PFSK-1 (cell line): ENCODE results near the gene DOHH.

Experiments
- POLR2AphosphoS5 ChIP-seq: IDR thresholded peaks from 2 replicates; pipeline ENCODE4 v1.6.1; 2012; ENCODE audit warnings: low read depth, mild to moderate bottlenecking, control low read depth, low read length, moderate library complexity
- TAF1 ChIP-seq: IDR thresholded peaks from 2 replicates; pipeline ENCODE4 v1.6.1; 2012; ENCODE audit warnings: low read length, control low read depth, borderline replicate concordance; ENCODE audit not compliant: insufficient read depth
- TF ChIP-seq, protein P1 (sequence below), 2 experiments: IDR thresholded peaks; 2 replicates each; pipeline versions ENCODE4 v1.6.1 to v1.8.0; 2011 to 2012; ENCODE audit warnings: low read depth in 2 of 2, low read length in 2 of 2, control low read depth in 1 of 2, inconsistent platforms in 1 of 2, mild to moderate bottlenecking in 1 of 2, moderate library complexity in 1 of 2; ENCODE audit not compliant: insufficient read depth in 1 of 2

GRCh38 chr19:3457528-3458228, 42.8 kb downstream of the DOHH start:
- no peak for TF ChIP-seq POLR2AphosphoS5
- TF ChIP-seq TAF1, result no peak
- TF ChIP-seq, protein P1, sequence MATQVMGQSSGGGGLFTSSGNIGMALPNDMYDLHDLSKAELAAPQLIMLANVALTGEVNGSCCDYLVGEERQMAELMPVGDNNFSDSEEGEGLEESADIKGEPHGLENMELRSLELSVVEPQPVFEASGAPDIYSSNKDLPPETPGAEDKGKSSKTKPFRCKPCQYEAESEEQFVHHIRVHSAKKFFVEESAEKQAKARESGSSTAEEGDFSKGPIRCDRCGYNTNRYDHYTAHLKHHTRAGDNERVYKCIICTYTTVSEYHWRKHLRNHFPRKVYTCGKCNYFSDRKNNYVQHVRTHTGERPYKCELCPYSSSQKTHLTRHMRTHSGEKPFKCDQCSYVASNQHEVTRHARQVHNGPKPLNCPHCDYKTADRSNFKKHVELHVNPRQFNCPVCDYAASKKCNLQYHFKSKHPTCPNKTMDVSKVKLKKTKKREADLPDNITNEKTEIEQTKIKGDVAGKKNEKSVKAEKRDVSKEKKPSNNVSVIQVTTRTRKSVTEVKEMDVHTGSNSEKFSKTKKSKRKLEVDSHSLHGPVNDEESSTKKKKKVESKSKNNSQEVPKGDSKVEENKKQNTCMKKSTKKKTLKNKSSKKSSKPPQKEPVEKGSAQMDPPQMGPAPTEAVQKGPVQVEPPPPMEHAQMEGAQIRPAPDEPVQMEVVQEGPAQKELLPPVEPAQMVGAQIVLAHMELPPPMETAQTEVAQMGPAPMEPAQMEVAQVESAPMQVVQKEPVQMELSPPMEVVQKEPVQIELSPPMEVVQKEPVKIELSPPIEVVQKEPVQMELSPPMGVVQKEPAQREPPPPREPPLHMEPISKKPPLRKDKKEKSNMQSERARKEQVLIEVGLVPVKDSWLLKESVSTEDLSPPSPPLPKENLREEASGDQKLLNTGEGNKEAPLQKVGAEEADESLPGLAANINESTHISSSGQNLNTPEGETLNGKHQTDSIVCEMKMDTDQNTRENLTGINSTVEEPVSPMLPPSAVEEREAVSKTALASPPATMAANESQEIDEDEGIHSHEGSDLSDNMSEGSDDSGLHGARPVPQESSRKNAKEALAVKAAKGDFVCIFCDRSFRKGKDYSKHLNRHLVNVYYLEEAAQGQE (IDR thresholded peaks at IDR 0.05; ENCODE audit: insufficient read depth in 1 of 2, low read depth in 2 of 2, low read length in 2 of 2), result 0 out of 4 replicates have a peak, but pooled peaks of 1 of the 2 experiments have one; percentile 9
